HepG2 (cell line): Measurements from ENCODE around the gene LASP1. TPM values are rescaled to one million over a fixed set of nuclear protein-coding genes. Genes with fewer than 3 reads are reported as not detected.

ENCODE experiments used
- ARHGAP35 ChIP-seq: sonication (generic); formaldehyde crosslinking; IDR thresholded peaks from 2 replicates; pipeline ENCODE4 v1.9.0; 2022; ENCODE audit warnings: mild to moderate bottlenecking, inconsistent platforms, moderate library complexity, missing genetic modification reagents, borderline replicate concordance
- BCL6 ChIP-seq: IDR thresholded peaks from 2 replicates; pipeline ENCODE4 v1.6.1; 2016; ENCODE audit warnings: missing genetic modification reagents, missing compliant biosample characterization
- CC2D1A ChIP-seq: sonication (generic); formaldehyde crosslinking; IDR thresholded peaks from 2 replicates; pipeline ENCODE4 v1.8.1; 2023; ENCODE audit warnings: mild to moderate bottlenecking, missing genetic modification reagents
- CENPX ChIP-seq: sonication (generic); formaldehyde crosslinking; IDR thresholded peaks from 2 replicates; pipeline ENCODE4 v1.9.0; 2021; ENCODE audit warnings: mild to moderate bottlenecking, missing genetic modification reagents, moderate library complexity
- EED ChIP-seq: sonication (generic); formaldehyde crosslinking; IDR thresholded peaks from 2 replicates; pipeline ENCODE4 v1.5.0; 2020; ENCODE audit warnings: mild to moderate bottlenecking, missing genetic modification reagents
- EHMT2 ChIP-seq: fragments of 200-600 bp; sonication (generic); IDR thresholded peaks from 2 replicates; pipeline ENCODE4 v1.7.0; 2017; ENCODE audit warnings: antibody characterized with exemption, low read depth, low read length, borderline replicate concordance
- HES4 ChIP-seq: sonication (generic); formaldehyde crosslinking; IDR thresholded peaks from 2 replicates; pipeline ENCODE4 v1.9.0; 2021; ENCODE audit warnings: mild to moderate bottlenecking, missing genetic modification reagents, borderline replicate concordance
- HINFP ChIP-seq: sonication (generic); formaldehyde crosslinking; IDR thresholded peaks from 2 replicates; pipeline ENCODE4 v1.4.0; 2020; ENCODE audit warnings: low read depth, mild to moderate bottlenecking, missing genetic modification reagents
- IRX3 ChIP-seq: sonication (generic); formaldehyde crosslinking; IDR thresholded peaks from 2 replicates; pipeline ENCODE4 v1.8.1; 2023; ENCODE audit warnings: mild to moderate bottlenecking, low read depth, missing genetic modification reagents, borderline replicate concordance
- JUNB ChIP-seq: sonication (generic); formaldehyde crosslinking; IDR thresholded peaks from 2 replicates; pipeline ENCODE4 v1.8.0; 2022; ENCODE audit warnings: missing genetic modification reagents, mild to moderate bottlenecking, borderline replicate concordance
- KDM3A ChIP-seq: IDR thresholded peaks from 2 replicates; pipeline ENCODE4 v1.6.1; 2018; ENCODE audit warnings: low read depth, missing compliant biosample characterization
- PCBP2 ChIP-seq: fragments of 200-400 bp; formaldehyde crosslinking; optimal IDR thresholded peaks from 2 replicates; pipeline ENCODE3; 2018; ENCODE audit warnings: low read length, low read depth; ENCODE audit not compliant: poor library complexity, severe bottlenecking
- POLR2AphosphoS5 ChIP-seq: IDR thresholded peaks from 2 replicates; pipeline ENCODE4 v1.6.1; 2012; ENCODE audit warnings: low read depth, low read length
- PTBP1 ChIP-seq: fragments of 200-400 bp; formaldehyde crosslinking; IDR thresholded peaks from 2 replicates; pipeline ENCODE4 v1.6.1; 2018; ENCODE audit warnings: low read length, low read depth; ENCODE audit not compliant: poor library complexity, severe bottlenecking
- RXRA ChIP-seq: sonication (generic); formaldehyde crosslinking; IDR thresholded peaks from 2 replicates; pipeline ENCODE4 v1.5.1; 2020; ENCODE audit warnings: missing genetic modification reagents
- SAFB2 ChIP-seq: sonication (generic); formaldehyde crosslinking; IDR thresholded peaks from 2 replicates; pipeline ENCODE4 v1.5.1; 2020; ENCODE audit warnings: missing genetic modification reagents, low read depth, mild to moderate bottlenecking, borderline replicate concordance
- SMAD9 ChIP-seq: sonication (generic); formaldehyde crosslinking; IDR thresholded peaks from 2 replicates; pipeline ENCODE4 v1.5.1; 2020; ENCODE audit warnings: mild to moderate bottlenecking, missing genetic modification reagents
- TFDP2 ChIP-seq: sonication (generic); formaldehyde crosslinking; IDR thresholded peaks from 2 replicates; pipeline ENCODE4 v1.4.0; 2020; ENCODE audit warnings: missing genetic modification reagents
- ZBTB14 ChIP-seq: sonication (generic); formaldehyde crosslinking; IDR thresholded peaks from 2 replicates; pipeline ENCODE4 v1.4.0; 2020; ENCODE audit warnings: missing genetic modification reagents
- ZNF362 ChIP-seq: sonication (generic); formaldehyde crosslinking; IDR thresholded peaks from 2 replicates; pipeline ENCODE4 v1.4.0; 2020; ENCODE audit warnings: missing genetic modification reagents, mild to moderate bottlenecking, borderline replicate concordance
- ZNF639 ChIP-seq: conservative IDR thresholded peaks from 2 replicates; pipeline ENCODE4 v1.6.1; 2018; ENCODE audit warnings: missing genetic modification reagents
- ZSCAN25 ChIP-seq: sonication (generic); formaldehyde crosslinking; IDR thresholded peaks from 2 replicates; pipeline ENCODE4 v1.8.0; 2022; ENCODE audit warnings: mild to moderate bottlenecking, missing genetic modification reagents
- polyA plus RNA-seq, 8 experiments: library from polyadenylated mRNA; depleted of rRNA in 3 of 8; stranded (reverse) in 7 of 8; unstranded in 1 of 8; fragments of >200 nt; fragmentation: Illumina TruSeq in 4 of 8; extraction: Trizol in 4 of 8; gene quantifications; 2 replicates each; pipeline versions ENCODE4 v1.2.1 to v1.2.3, GENCODE V29; 2011 to 2016; ENCODE audit warnings: low read depth in 4 of 8, missing spikeins in 1 of 8, mixed read lengths in 1 of 8; ENCODE audit not compliant: insufficient read depth in 1 of 8
- total RNA-seq, 5 experiments: library from RNA; depleted of rRNA; stranded (reverse); fragments of >200 nt; fragmentation: Illumina TruSeq; extraction: Trizol; gene quantifications; 2 replicates each; pipeline ENCODE4 v1.2.3, GENCODE V29; 2016; ENCODE audit warnings: low read depth in 1 of 5

The LASP1 gene
- total and polyA plus RNA-seq, 2 of the 13 experiments (the other 11 are each of a cell fraction or from before 2014, with no cell fraction given), result 70.1 to 97.0 TPM

GRCh38 chr17:38853292-38854219 lies 16.3 kb upstream of the LASP1 start, which contains the start of gene RPL23 (continued):
- TF ChIP-seq ZNF639 (CRISPR knock-in tag) (peak; percentile 92), ZSCAN25 (peak; percentile 90), EHMT2 (no peak), HES4 (CRISPR knock-in tag) (peak; percentile 23; the same call in 1 of the 2 replicates), ZNF362 (CRISPR knock-in tag) (peak; percentile 95), JUNB (peak; percentile 79; the same call in 1 of the 2 replicates), SMAD9 (CRISPR knock-in tag) (peak; percentile 94; the same call in 1 of the 2 replicates), ZBTB14 (CRISPR knock-in tag) (peak; percentile 73), SAFB2 (peak; percentile 75; the same call in 1 of the 2 replicates), EED (CRISPR knock-in tag) (no peak), HINFP (peak; percentile 81), ARHGAP35 (CRISPR knock-in tag) (no peak), PCBP2 (no peak), IRX3 (peak; percentile 95), RXRA (CRISPR knock-in tag) (peak; percentile 84), PTBP1 (peak; percentile 70), POLR2AphosphoS5 (peak; percentile 100), BCL6 (CRISPR knock-in tag) (peak; percentile 55; the same call in 1 of the 2 replicates), CENPX (no peak), CC2D1A (CRISPR knock-in tag) (0 out of 2 replicates have a peak, but pooled peaks have one; percentile 42), TFDP2 (CRISPR knock-in tag) (peak; percentile 79), KDM3A (CRISPR knock-in tag) (peak; percentile 80; the same call in 1 of the 2 replicates)
